IMR-90 (cell line): ENCODE results near the gene PLCG2.

Experiments used
- CEBPB ChIP-seq: IDR thresholded peaks from 2 replicates; pipeline ENCODE4 v1.6.1; 2012; ENCODE audit warnings: low read depth, low read length, improper control_type of control experiment
- CHD1 ChIP-seq: IDR thresholded peaks from 2 replicates; pipeline ENCODE4 v1.6.1; 2012; ENCODE audit warnings: low read depth, low read length, improper control_type of control experiment
- MAFK ChIP-seq: IDR thresholded peaks from 2 replicates; pipeline ENCODE4 v1.6.1; 2012; ENCODE audit warnings: low read depth, low read length, improper control_type of control experiment
- MXI1 ChIP-seq: IDR thresholded peaks from 2 replicates; pipeline ENCODE4 v1.6.1; 2012; ENCODE audit warnings: low read depth, mild to moderate bottlenecking, low read length, moderate library complexity, borderline replicate concordance
- POLR2A ChIP-seq: IDR thresholded peaks from 2 replicates; pipeline ENCODE4 v1.6.1; 2012; ENCODE audit warnings: mild to moderate bottlenecking, low read depth, low read length
- RAD21 ChIP-seq: IDR thresholded peaks from 2 replicates; pipeline ENCODE4 v1.6.1; 2012; ENCODE audit warnings: low read length, improper control_type of control experiment
- RCOR1 ChIP-seq: IDR thresholded peaks from 2 replicates; pipeline ENCODE4 v1.6.1; 2012; ENCODE audit warnings: mild to moderate bottlenecking, low read length, improper control_type of control experiment; ENCODE audit not compliant: insufficient replicate concordance
- RFX5 ChIP-seq: IDR thresholded peaks from 2 replicates; pipeline ENCODE4 v1.8.0; 2012; ENCODE audit warnings: low read depth, mild to moderate bottlenecking, low read length, moderate library complexity
- SMC3 ChIP-seq: fragments of 150-350 bp; IDR thresholded peaks from 2 replicates; pipeline ENCODE4 v1.6.1; 2016; ENCODE audit warnings: low read depth, mild to moderate bottlenecking, antibody characterized with exemption, low read length, moderate library complexity
- TF ChIP-seq, protein P1 (sequence below): conservative IDR thresholded peaks from 2 replicates; pipeline ENCODE4 v1.5.1; 2012; ENCODE audit warnings: mild to moderate bottlenecking, low read depth, low read length, improper control_type of control experiment
- TF ChIP-seq, protein P2 (sequence below): fragments of 150-350 bp; IDR thresholded peaks from 2 replicates; pipeline ENCODE4 v1.6.1; 2017; ENCODE audit warnings: mild to moderate bottlenecking, antibody characterized with exemption, low read length, low read depth

DNA sequence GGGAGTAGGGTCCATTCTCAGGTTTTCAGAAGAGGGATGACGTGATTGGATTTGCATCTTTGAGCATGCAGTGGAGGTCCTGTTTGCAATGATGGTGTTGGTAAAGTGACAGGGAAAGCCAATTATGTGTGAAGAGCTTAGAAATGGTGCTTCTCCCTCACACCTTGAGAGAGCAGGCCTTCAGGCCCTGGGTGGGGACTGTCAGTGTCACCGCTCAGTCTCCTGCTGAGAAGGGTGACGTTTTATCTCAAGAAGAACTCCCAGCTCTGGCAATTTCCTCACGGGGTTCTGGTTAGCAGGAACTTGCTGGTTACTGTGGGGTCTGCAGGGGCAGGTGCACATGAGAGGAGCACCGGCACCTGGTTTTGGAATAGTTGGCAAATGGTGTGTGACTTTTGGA, 11.2 kb downstream of the PLCG2 start:
- TF ChIP-seq, protein P1, sequence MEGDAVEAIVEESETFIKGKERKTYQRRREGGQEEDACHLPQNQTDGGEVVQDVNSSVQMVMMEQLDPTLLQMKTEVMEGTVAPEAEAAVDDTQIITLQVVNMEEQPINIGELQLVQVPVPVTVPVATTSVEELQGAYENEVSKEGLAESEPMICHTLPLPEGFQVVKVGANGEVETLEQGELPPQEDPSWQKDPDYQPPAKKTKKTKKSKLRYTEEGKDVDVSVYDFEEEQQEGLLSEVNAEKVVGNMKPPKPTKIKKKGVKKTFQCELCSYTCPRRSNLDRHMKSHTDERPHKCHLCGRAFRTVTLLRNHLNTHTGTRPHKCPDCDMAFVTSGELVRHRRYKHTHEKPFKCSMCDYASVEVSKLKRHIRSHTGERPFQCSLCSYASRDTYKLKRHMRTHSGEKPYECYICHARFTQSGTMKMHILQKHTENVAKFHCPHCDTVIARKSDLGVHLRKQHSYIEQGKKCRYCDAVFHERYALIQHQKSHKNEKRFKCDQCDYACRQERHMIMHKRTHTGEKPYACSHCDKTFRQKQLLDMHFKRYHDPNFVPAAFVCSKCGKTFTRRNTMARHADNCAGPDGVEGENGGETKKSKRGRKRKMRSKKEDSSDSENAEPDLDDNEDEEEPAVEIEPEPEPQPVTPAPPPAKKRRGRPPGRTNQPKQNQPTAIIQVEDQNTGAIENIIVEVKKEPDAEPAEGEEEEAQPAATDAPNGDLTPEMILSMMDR: no peak
- no peak for TF ChIP-seq POLR2A
- no peak for TF ChIP-seq MAFK
- no peak for TF ChIP-seq MXI1
- TF ChIP-seq CEBPB: no peak
- TF ChIP-seq, protein P2, sequence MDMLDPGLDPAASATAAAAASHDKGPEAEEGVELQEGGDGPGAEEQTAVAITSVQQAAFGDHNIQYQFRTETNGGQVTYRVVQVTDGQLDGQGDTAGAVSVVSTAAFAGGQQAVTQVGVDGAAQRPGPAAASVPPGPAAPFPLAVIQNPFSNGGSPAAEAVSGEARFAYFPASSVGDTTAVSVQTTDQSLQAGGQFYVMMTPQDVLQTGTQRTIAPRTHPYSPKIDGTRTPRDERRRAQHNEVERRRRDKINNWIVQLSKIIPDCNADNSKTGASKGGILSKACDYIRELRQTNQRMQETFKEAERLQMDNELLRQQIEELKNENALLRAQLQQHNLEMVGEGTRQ: no peak
- no peak for TF ChIP-seq RAD21
- TF ChIP-seq SMC3: no peak
- no peak for TF ChIP-seq RFX5
- no peak for TF ChIP-seq CHD1
- no peak for TF ChIP-seq RCOR1
